NCI-H345 (cell line): ENCODE data around the gene ACKR1.

Experiments
- DNase-seq: peaks from one replicate; lab custom pipeline; 2025; lab: John Stamatoyannopoulos, UW

Gene ACKR1

GRCh38 chr1:159222075-159222865, 17.6 kb downstream of the ACKR1 start:
- DNase-seq, result no peak

GRCh38 chr1:159223004-159223403, 18.3 kb downstream of the ACKR1 start:
- no peak for DNase-seq

DNA sequence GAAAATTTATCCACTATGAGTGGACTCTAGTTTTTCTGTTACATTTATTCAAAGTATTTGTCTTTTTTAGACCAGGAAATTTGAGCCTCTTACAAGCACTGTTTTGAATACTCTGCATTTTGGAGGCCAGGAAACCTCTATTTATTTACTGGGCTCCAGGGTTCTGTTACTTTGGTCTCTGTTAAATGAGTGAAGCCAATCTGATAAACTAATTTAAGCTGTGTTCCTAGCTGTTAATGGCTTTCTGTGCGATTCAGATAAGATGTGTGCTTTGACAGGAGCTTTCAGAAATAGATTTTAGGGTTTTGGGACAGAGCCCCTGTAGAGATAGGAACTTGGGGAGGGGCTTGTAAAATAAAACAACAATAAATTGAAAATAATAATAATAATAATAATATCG, 23.9 kb downstream of the ACKR1 start:
- DNase-seq, result no peak

DNA sequence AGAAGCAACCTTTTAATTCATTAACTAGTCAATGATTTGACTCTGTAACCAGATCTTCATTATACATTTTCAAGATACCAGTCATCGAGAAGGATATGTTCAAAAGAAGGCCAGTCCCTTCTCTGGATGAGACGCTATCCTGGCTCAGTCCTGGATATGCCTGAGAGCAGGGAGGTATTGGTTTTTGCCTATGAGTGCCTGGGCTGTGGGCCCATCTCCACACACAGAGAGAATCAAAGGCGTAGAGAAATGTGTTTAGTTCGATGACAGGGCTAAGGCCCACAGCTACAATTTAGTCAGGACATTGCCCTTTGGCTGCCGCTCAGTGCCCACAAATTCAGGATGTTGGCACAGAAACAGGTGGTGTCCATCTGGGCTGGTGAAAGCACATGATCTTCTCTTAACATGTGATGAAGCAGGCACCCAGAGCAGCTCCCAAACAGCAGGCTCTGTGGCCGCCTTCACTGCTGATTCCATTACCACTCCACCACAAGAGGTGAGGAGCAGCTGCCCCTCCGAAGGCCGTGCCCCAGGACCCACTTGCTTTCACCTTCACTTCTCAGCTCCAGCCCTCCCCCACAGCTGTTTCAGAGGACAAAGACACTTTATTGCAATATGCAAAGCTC, 24.7 kb downstream of the ACKR1 start:
- DNase-seq, result no peak

DNA sequence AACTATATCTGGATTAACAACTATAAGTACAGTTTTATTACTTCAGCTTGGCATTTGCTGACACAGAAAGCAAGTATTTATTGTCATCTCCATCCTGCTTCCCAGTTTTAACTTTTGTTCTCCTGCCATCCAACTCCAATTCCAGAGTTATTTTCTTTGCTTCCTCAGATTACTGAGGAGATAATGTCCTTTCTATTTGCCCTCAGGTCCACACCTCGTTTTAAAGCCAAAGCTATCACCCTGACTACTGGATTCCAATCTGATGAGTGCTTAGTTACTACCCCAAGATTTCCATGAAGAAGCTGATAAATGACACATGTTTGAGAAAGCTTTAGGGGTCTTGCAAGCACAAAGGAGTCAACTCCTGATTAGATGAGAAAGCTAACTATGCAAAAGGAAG, 25.2 kb downstream of the ACKR1 start:
- no peak for DNase-seq

DNA sequence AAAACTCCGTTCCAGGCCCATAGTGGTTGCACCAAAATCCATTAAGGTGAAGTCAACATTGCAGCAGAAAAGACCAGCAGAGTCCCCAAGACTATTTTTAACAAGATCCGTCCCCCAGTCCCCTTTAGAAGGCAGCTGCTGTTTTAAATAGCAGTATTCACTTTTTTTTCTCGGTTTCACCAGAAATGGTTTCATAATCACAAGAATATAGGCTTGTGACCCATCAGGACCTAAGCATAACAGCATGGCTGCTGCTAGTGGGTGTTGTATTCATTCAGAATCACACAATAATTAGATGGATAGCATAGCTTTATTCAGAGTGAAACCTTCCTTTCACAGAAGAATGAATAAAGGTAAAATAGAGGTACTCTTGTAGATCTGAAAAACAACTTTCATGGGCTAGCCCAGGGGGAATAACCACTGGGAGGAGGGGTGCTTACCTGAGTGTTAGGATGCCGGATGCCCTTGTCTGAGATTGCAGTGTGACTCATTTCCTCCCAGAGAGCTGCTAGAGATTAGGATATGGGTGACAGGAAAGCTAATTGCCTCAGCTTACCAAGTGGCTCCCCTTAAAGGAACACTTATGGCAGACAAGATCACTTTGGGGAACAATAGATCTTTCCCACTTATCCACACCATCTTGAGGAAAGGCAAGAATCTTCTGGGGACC, 35.0 kb downstream of the ACKR1 start:
- no peak for DNase-seq

GRCh38 chr1:159247266-159247665, 42.6 kb downstream of the ACKR1 start:
- DNase-seq, result no peak

DNA sequence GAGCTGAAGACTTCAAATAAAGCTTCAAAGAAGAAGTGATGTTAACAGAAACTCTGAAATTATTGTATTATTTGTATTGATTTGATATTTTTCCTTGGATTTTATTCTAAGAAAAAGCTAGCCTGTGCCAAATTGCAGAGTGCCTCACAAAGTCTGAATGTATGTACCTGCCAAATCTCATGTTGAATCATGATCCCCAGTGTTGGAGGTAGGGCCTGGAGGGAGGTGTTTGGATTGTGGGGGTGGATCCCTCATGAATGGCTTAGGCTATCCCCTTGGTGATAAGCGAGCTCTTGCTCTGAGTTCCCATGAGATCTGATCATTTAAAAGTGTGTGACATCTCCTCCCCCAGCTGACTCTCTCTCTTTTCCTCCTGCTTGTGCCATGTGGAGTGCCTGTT, 43.6 kb downstream of the ACKR1 start:
- no peak for DNase-seq

DNA sequence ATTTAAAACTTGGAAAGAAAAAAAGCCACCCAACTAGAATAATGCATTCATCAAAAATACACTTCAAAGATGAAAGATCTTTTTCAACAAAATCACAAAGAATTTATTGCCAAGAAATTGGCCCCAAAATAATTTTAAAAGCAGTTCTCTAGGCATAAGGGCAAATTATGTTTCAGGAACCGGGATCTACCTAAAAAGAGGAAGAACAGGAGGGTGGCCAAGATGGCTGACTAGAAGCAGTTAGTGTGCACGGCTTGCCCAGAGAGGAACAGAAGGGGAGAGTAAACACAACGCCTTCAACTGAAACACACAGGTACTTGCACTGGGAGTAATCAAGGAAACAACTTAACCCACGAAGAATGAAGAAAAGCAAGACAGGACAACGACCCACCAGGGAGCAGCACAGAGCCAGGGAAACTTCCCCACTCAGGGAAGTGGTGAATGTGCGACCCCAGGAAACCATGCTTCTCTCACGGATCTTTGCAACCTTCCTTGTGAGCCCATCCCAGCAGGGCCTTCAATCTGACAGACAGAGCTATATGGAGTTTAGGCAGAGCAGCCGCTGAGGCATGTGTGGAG, 46.1 kb downstream of the ACKR1 start:
- no peak for DNase-seq
